ENCODE measurements around the gene CLASRP.

GRCh38 chr19:45027371-45027770 lies 11.5 kb upstream of the CLASRP start:
- TF ChIP-seq RELA (CRISPR knock-in tag; IDR thresholded peaks at IDR 0.05; ENCODE audit: borderline replicate concordance) (no peak), ZNF232 (CRISPR knock-in tag; IDR thresholded peaks at IDR 0.05) (no peak), USF2 (CRISPR knock-in tag; IDR thresholded peaks at IDR 0.05) (no peak), CTCF (IDR thresholded peaks at IDR 0.05) (no peak), SMAD3 (CRISPR knock-in tag; IDR thresholded peaks at IDR 0.05; ENCODE audit: borderline replicate concordance) (no peak), CREB1 (CRISPR knock-in tag; IDR thresholded peaks at IDR 0.05) (no peak), ETV6 (CRISPR knock-in tag; IDR thresholded peaks at IDR 0.05) (no peak), MAX (CRISPR knock-in tag; IDR thresholded peaks at IDR 0.05) (no peak), HMGXB4 (CRISPR knock-in tag; IDR thresholded peaks at IDR 0.05) (no peak)
